H9 (cell line): ENCODE data around the gene DAZAP2. TPM values are rescaled to one million over a fixed set of nuclear protein-coding genes. Genes with fewer than 3 reads are reported as not detected.

Source experiments
- DNase-seq: peaks from one replicate; pipeline ENCODE4 v3.0.0-alpha.2; 2017
- H2AFZ ChIP-seq: one replicate; pipeline ENCODE4 v1.6.1; 2013; ENCODE audit warnings: mild to moderate bottlenecking, low read length, control low read depth, moderate library complexity
- H2AK5ac ChIP-seq: 2 replicates; pipeline ENCODE4 v1.6.1; 2013; ENCODE audit warnings: low read length, control low read depth, mixed read lengths; ENCODE audit not compliant: insufficient read length
- H2BK120ac ChIP-seq: one replicate; pipeline ENCODE4 v1.6.1; 2013; ENCODE audit warnings: low read depth, mild to moderate bottlenecking, low read length, control low read depth, inconsistent platforms; ENCODE audit not compliant: poor library complexity, severe bottlenecking
- H2BK12ac ChIP-seq: 2 replicates; pipeline ENCODE4 v1.6.1; 2013; ENCODE audit warnings: low read length, control low read depth, mixed read lengths, low read depth; ENCODE audit not compliant: insufficient read length
- H2BK15ac ChIP-seq: 2 replicates; pipeline ENCODE4 v1.6.1; 2013; ENCODE audit warnings: low read depth, low read length, control low read depth
- H2BK20ac ChIP-seq: one replicate; pipeline ENCODE4 v1.6.1; 2013; ENCODE audit warnings: low read depth, mild to moderate bottlenecking, low read length, control low read depth, inconsistent platforms; ENCODE audit not compliant: poor library complexity, severe bottlenecking
- H2BK5ac ChIP-seq: 2 replicates; pipeline ENCODE4 v1.6.1; 2013; ENCODE audit warnings: low read length, control low read depth, mixed read lengths; ENCODE audit not compliant: insufficient read length
- H3K14ac ChIP-seq: 2 replicates; pipeline ENCODE4 v1.6.1; 2013; ENCODE audit warnings: low read length, control low read depth; ENCODE audit not compliant: insufficient read depth
- H3K18ac ChIP-seq: 2 replicates; pipeline ENCODE4 v1.6.1; 2013; ENCODE audit warnings: low read depth, mild to moderate bottlenecking, mixed read lengths, low read length, control low read depth; ENCODE audit not compliant: insufficient read length
- H3K23ac ChIP-seq: 2 replicates; pipeline ENCODE4 v1.6.1; 2013; ENCODE audit warnings: low read length, control low read depth, mixed read lengths, low read depth; ENCODE audit not compliant: insufficient read length
- H3K23me2 ChIP-seq: 2 replicates; pipeline ENCODE4 v1.6.1; 2013; ENCODE audit warnings: low read depth, mild to moderate bottlenecking, mixed read lengths, low read length, control low read depth; ENCODE audit not compliant: insufficient read length, poor library complexity, severe bottlenecking
- H3K27ac ChIP-seq: 2 replicates; pipeline ENCODE4 v1.5.1; 2013; ENCODE audit warnings: low read length, control low read depth, mixed read lengths, low read depth; ENCODE audit not compliant: insufficient read length
- H3K27me3 ChIP-seq: 2 replicates; pipeline ENCODE4 v1.6.1; 2013; ENCODE audit warnings: low read length, control low read depth, inconsistent platforms; ENCODE audit not compliant: insufficient read depth
- H3K4ac ChIP-seq: 2 replicates; pipeline ENCODE4 v1.6.1; 2013; ENCODE audit warnings: low read depth, mild to moderate bottlenecking, control low read depth, inconsistent platforms, low read length, moderate library complexity
- H3K4me1 ChIP-seq: 2 replicates; pipeline ENCODE4 v1.6.1; 2013; ENCODE audit warnings: low read length, control low read depth, inconsistent platforms; ENCODE audit not compliant: insufficient read depth
- H3K4me2 ChIP-seq: 2 replicates; pipeline ENCODE4 v1.6.1; 2013; ENCODE audit warnings: low read length, control low read depth, mixed read lengths; ENCODE audit not compliant: insufficient read length, insufficient read depth
- H3K56ac ChIP-seq: 2 replicates; pipeline ENCODE4 v1.6.1; 2013; ENCODE audit warnings: low read depth, mild to moderate bottlenecking, mixed read lengths, low read length, control low read depth; ENCODE audit not compliant: insufficient read length
- H3K79me1 ChIP-seq: 2 replicates; pipeline ENCODE4 v1.6.1; 2013; ENCODE audit warnings: low read depth, mild to moderate bottlenecking, moderate library complexity, low read length, control low read depth, inconsistent platforms; ENCODE audit not compliant: insufficient read depth, poor library complexity, severe bottlenecking
- H3K79me2 ChIP-seq: 2 replicates; pipeline ENCODE4 v1.6.1; 2013; ENCODE audit warnings: low read length, control low read depth, inconsistent platforms; ENCODE audit not compliant: insufficient read depth
- H3K9ac ChIP-seq: 2 replicates; pipeline ENCODE4 v1.6.1; 2013; ENCODE audit warnings: low read length, control low read depth, mixed read lengths; ENCODE audit not compliant: insufficient read length; ENCODE audit errors: extremely low read depth
- H3K9me3 ChIP-seq: one replicate; pipeline ENCODE4 v1.6.1; 2013; ENCODE audit warnings: low read depth, low read length, inconsistent platforms; ENCODE audit not compliant: control insufficient read depth
- H3T11ph ChIP-seq: one replicate; pipeline ENCODE4 v1.6.1; 2013; ENCODE audit warnings: mild to moderate bottlenecking, low read length, control low read depth, inconsistent platforms
- H4K20me1 ChIP-seq: one replicate; pipeline ENCODE4 v1.6.1; 2013; ENCODE audit not compliant: control insufficient read depth, insufficient read length, insufficient read depth
- H4K5ac ChIP-seq: 2 replicates; pipeline ENCODE4 v1.6.1; 2013; ENCODE audit warnings: low read depth, mild to moderate bottlenecking, mixed read lengths, low read length, control low read depth; ENCODE audit not compliant: insufficient read length
- H4K8ac ChIP-seq: replicated peaks from 2 replicates; pipeline ENCODE4 v1.6.1; 2013; ENCODE audit warnings: low read length, control low read depth, mixed read lengths, low read depth; ENCODE audit not compliant: insufficient read length
- H4K91ac ChIP-seq: 2 replicates; pipeline ENCODE4 v1.6.1; 2013; ENCODE audit warnings: low read depth, mild to moderate bottlenecking, moderate library complexity, mixed read lengths, low read length, control low read depth; ENCODE audit not compliant: insufficient read length
- H3K27ac Mint-ChIP-seq, 3 experiments: 2 replicates in 2 of 3; 3 replicates in 1 of 3; pipeline ENCODE4 v1.8.0; 2020 to 2021; ENCODE audit warnings: mixed read lengths in 3 of 3, mild to moderate bottlenecking in 1 of 3, moderate library complexity in 1 of 3
- H3K27me3 Mint-ChIP-seq: 2 replicates; pipeline ENCODE4 v1.8.0; 2021; ENCODE audit warnings: low read depth, mild to moderate bottlenecking, moderate library complexity, mixed read lengths
- H3K36me3 Mint-ChIP-seq, 3 experiments: 2 replicates in 2 of 3; 3 replicates in 1 of 3; pipeline ENCODE4 v1.8.0; 2020 to 2021; ENCODE audit warnings: low read depth in 3 of 3, mixed read lengths in 3 of 3; ENCODE audit not compliant: insufficient read depth in 1 of 3
- H3K4me1 Mint-ChIP-seq, 2 experiments: 2 replicates each; pipeline ENCODE4 v1.8.0; 2020; ENCODE audit warnings: mixed read lengths in 2 of 2
- H3K4me3 Mint-ChIP-seq, 2 experiments: 2 replicates in 1 of 2; 3 replicates in 1 of 2; pipeline ENCODE4 v1.8.0; 2020 to 2021; ENCODE audit warnings: mild to moderate bottlenecking in 2 of 2, mixed read lengths in 2 of 2, moderate library complexity in 1 of 2
- H3K9me3 Mint-ChIP-seq, 2 experiments: 2 replicates in 1 of 2; 3 replicates in 1 of 2; pipeline ENCODE4 v1.8.0; 2020; ENCODE audit warnings: mild to moderate bottlenecking in 2 of 2, mixed read lengths in 2 of 2, moderate library complexity in 1 of 2
- WGBS: extraction: QIAGEN DNeasy Blood & Tissue Kit; methylation state at CpG from one replicate; pipeline ENCODE4 v1.1.7; 2013; ENCODE audit warnings: missing lambda C conversion rate, low lambda C conversion rate, mixed read lengths; ENCODE audit not compliant: insufficient read length; ENCODE audit errors: extremely low coverage; 5-methylcytosine and 5-hydroxymethylcytosine counted together
- total RNA-seq: library from RNA; stranded (reverse); gene quantifications from 2 replicates; pipeline ENCODE4 v1.2.1, GENCODE V29; 2021
- TF ChIP-seq, protein P1 (sequence below): fragments of 200-600 bp; sonication (generic); conservative IDR thresholded peaks from 3 replicates; pipeline ENCODE4 v1.8.0; 2021; ENCODE audit warnings: antibody characterized with exemption, mild to moderate bottlenecking

DAZAP2 gene
- total RNA-seq, 1 experiment from 2014 or later: 23.6 TPM

DNA sequence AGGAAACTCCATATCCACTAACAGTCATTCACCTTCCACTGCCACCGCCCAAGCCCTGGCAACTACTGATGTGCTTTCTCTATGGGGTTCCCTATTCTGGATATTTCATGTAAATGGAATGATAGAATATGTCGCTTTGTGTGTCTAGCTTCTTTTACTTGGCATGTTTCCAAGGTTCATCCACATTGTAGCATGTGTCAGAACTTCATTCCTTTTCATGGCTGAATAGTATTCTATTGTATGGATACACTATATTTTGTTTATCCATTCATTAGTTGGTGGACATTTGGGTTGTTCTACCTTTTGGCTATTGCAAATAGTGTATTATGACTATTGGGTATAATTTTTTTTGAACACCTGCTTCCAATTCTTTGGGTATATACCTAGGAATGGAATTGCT, 29.4 kb upstream of the DAZAP2 start:
- no peaks in the 10 kb centered on the region for H3K27me3 Mint-ChIP-seq
- H3K4me3 Mint-ChIP-seq: no peak overlapping the region

More for the DNA sequence above, 29.4 kb upstream of the DAZAP2 start:
- Histone ChIP-seq H4K91ac (no peak overlapping the region), H3K23ac (no peak overlapping the region), H3T11ph (no peak overlapping the region), H4K20me1 (no peaks in the 10 kb centered on the region), H4K8ac (no peak overlapping the region), H2BK12ac (no peak overlapping the region), H3K27ac (no peak overlapping the region), H2BK120ac (no peak overlapping the region), H3K4ac (no peak overlapping the region), H3K4me1 (no peaks in the 10 kb centered on the region), H3K79me2 (no peaks in the 10 kb centered on the region), H2AK5ac (no peak overlapping the region), H3K14ac (no peak overlapping the region), H4K5ac (no peak overlapping the region), H3K9ac (no peak overlapping the region), H3K27me3 (no peaks in the 10 kb centered on the region), H2AFZ (no peak overlapping the region), H3K79me1 (no peaks in the 10 kb centered on the region), H3K9me3 (no peaks in the 10 kb centered on the region), H2BK5ac (no peak overlapping the region), H3K18ac (no peak overlapping the region), H2BK20ac (no peak overlapping the region), H3K4me2 (no peak overlapping the region), H2BK15ac (no peak overlapping the region), H3K56ac (no peak overlapping the region), H3K23me2 (no peaks in the 10 kb centered on the region)
- TF ChIP-seq, protein P1, sequence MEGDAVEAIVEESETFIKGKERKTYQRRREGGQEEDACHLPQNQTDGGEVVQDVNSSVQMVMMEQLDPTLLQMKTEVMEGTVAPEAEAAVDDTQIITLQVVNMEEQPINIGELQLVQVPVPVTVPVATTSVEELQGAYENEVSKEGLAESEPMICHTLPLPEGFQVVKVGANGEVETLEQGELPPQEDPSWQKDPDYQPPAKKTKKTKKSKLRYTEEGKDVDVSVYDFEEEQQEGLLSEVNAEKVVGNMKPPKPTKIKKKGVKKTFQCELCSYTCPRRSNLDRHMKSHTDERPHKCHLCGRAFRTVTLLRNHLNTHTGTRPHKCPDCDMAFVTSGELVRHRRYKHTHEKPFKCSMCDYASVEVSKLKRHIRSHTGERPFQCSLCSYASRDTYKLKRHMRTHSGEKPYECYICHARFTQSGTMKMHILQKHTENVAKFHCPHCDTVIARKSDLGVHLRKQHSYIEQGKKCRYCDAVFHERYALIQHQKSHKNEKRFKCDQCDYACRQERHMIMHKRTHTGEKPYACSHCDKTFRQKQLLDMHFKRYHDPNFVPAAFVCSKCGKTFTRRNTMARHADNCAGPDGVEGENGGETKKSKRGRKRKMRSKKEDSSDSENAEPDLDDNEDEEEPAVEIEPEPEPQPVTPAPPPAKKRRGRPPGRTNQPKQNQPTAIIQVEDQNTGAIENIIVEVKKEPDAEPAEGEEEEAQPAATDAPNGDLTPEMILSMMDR: no peak
- Mint-ChIP-seq H3K36me3 (peaks cover 0 to 15% (median 5%) of the 10 kb centered on the region in 3 experiments; a peak in 6 of 7 replicates), H3K27ac (no peak overlapping the region), H3K4me1 (no peaks in the 10 kb centered on the region), H3K9me3 (no peaks in the 10 kb centered on the region)
- WGBS: no CpG with 5 or more reads among the region's 2 CpGs
- no peak for DNase-seq
